Stimulated activated naive CD8-positive, alpha-beta T cell treated with anti-CD3 and anti-CD28 coated beads, Interleukin-15, Interleukin-2, amounts not matched to agents 100 ng/mL and 50 ng/mL, for 24 hours (primary cell): ENCODE measurements around the gene MTCH2.
A peak's percentile ranks its signal among the peaks of the same experiment; 100 is the strongest.
"Not testable (repeated sequence)": the region's sequence is repeated elsewhere in the genome, so short reads cannot be mapped to it uniquely, and the experiment has no call there.

Source experiments
- H3K27ac Mint-ChIP-seq: one replicate; pipeline ENCODE4 v1.8.0; 2021; ENCODE audit warnings: mild to moderate bottlenecking, mixed read lengths
- H3K27me3 Mint-ChIP-seq: one replicate; pipeline ENCODE4 v1.8.0; 2021; ENCODE audit warnings: mixed read lengths
- H3K36me3 Mint-ChIP-seq: one replicate; pipeline ENCODE4 v1.8.0; 2021; ENCODE audit warnings: low read depth, mixed read lengths
- H3K4me1 Mint-ChIP-seq: one replicate; pipeline ENCODE4 v1.8.0; 2021; ENCODE audit warnings: low read depth, mixed read lengths
- H3K4me3 Mint-ChIP-seq: one replicate; pipeline ENCODE4 v1.8.0; 2021; ENCODE audit warnings: mild to moderate bottlenecking, mixed read lengths
- H3K9me3 Mint-ChIP-seq: one replicate; pipeline ENCODE4 v1.8.0; 2021; ENCODE audit warnings: mixed read lengths

The MTCH2 gene

GRCh38 chr11:47642099-47642855 is at the start of gene MTCH2:
Gene MTCH2, minus strand, starts transcription at chr11:47642559. Its CDS starts 94 bp downstream, at chr11:47642465.
- H3K27ac Mint-ChIP-seq = peak within 1 kb of the TSS; percentile 95
- peak within 1 kb of the TSS; percentile 97 for H3K4me3 Mint-ChIP-seq

GRCh38 chr11:47691979-47692378 is 49.6 kb upstream of the MTCH2 start:
- H3K4me3 Mint-ChIP-seq = no peak overlapping the region

More at GRCh38 chr11:47642099-47642855, at the start of gene MTCH2:
- Mint-ChIP-seq H3K36me3 (peaks cover 29% of the 10 kb centered on the region), H3K9me3 (no peaks in the 10 kb centered on the region), H3K4me1 (peaks cover 34% of the 10 kb centered on the region), H3K27me3 (no peaks in the 10 kb centered on the region)

GRCh38 chr11:47689480-47689879 is 47.1 kb upstream of the MTCH2 start:
- Mint-ChIP-seq H3K4me3 (no peak overlapping the region), H3K36me3 (no peaks in the 10 kb centered on the region), H3K27me3 (no peaks in the 10 kb centered on the region)

More at GRCh38 chr11:47691979-47692378, 49.6 kb upstream of the MTCH2 start:
- Mint-ChIP-seq H3K9me3 (no peaks in the 10 kb centered on the region), H3K27ac (no peak overlapping the region), H3K36me3 (no peaks in the 10 kb centered on the region), H3K27me3 (no peaks in the 10 kb centered on the region), H3K4me1 (peaks cover 5% of the 10 kb centered on the region)

GRCh38 chr11:47688991-47689390 is 46.6 kb upstream of the MTCH2 start:
- peaks cover 5% of the 10 kb centered on the region for H3K4me1 Mint-ChIP-seq
- no peak overlapping the region for H3K27ac Mint-ChIP-seq
- H3K36me3 Mint-ChIP-seq = no peaks in the 10 kb centered on the region
- H3K9me3 Mint-ChIP-seq = no peaks in the 10 kb centered on the region
- no peaks in the 10 kb centered on the region for H3K27me3 Mint-ChIP-seq
- no peak overlapping the region for H3K4me3 Mint-ChIP-seq

More at GRCh38 chr11:47689480-47689879, 47.1 kb upstream of the MTCH2 start:
- H3K4me1 Mint-ChIP-seq = peaks cover 5% of the 10 kb centered on the region
- no peaks in the 10 kb centered on the region for H3K9me3 Mint-ChIP-seq
- no peak overlapping the region for H3K27ac Mint-ChIP-seq

- peaks cover 4% of the 10 kb centered on the region for H3K4me1 Mint-ChIP-seq
- no peaks in the 10 kb centered on the region for H3K27me3 Mint-ChIP-seq
- H3K4me3 Mint-ChIP-seq = no peak overlapping the region
- no peak overlapping the region for H3K27ac Mint-ChIP-seq
- no peaks in the 10 kb centered on the region for H3K36me3 Mint-ChIP-seq
- no peaks in the 10 kb centered on the region for H3K9me3 Mint-ChIP-seq
Measured at GRCh38 chr11:47688111-47688510, 45.8 kb upstream of the MTCH2 start.

GRCh38 chr11:47686704-47687103 is 44.3 kb upstream of the MTCH2 start:
- not testable (repeated sequence) for H3K9me3 Mint-ChIP-seq, H3K27ac Mint-ChIP-seq, H3K4me1 Mint-ChIP-seq, H3K36me3 Mint-ChIP-seq, H3K27me3 Mint-ChIP-seq, H3K4me3 Mint-ChIP-seq

GRCh38 chr11:47686151-47686550 is 43.8 kb upstream of the MTCH2 start:
- Mint-ChIP-seq H3K27me3 (no peaks in the 10 kb centered on the region), H3K4me1 (no peaks in the 10 kb centered on the region), H3K4me3 (no peak overlapping the region), H3K9me3 (no peaks in the 10 kb centered on the region), H3K36me3 (no peaks in the 10 kb centered on the region), H3K27ac (no peak overlapping the region)

- H3K9me3 Mint-ChIP-seq = no peaks in the 10 kb centered on the region
- H3K4me1 Mint-ChIP-seq = no peaks in the 10 kb centered on the region
- no peaks in the 10 kb centered on the region for H3K36me3 Mint-ChIP-seq
- no peak overlapping the region for H3K4me3 Mint-ChIP-seq
- H3K27me3 Mint-ChIP-seq = no peaks in the 10 kb centered on the region
- H3K27ac Mint-ChIP-seq = no peak overlapping the region
Measured at GRCh38 chr11:47675851-47676250, 33.5 kb upstream of the MTCH2 start.

GRCh38 chr11:47672283-47672730 is 29.9 kb upstream of the MTCH2 start:
- no peak overlapping the region for H3K4me3 Mint-ChIP-seq
- H3K27me3 Mint-ChIP-seq = no peaks in the 10 kb centered on the region
- H3K9me3 Mint-ChIP-seq = no peaks in the 10 kb centered on the region
- H3K36me3 Mint-ChIP-seq = no peaks in the 10 kb centered on the region
- peaks cover 4% of the 10 kb centered on the region for H3K4me1 Mint-ChIP-seq
- no peak overlapping the region for H3K27ac Mint-ChIP-seq

- no peaks in the 10 kb centered on the region for H3K27me3 Mint-ChIP-seq
- H3K4me3 Mint-ChIP-seq = no peak overlapping the region
- H3K36me3 Mint-ChIP-seq = no peaks in the 10 kb centered on the region
- H3K27ac Mint-ChIP-seq = no peak overlapping the region
- peaks cover 12% of the 10 kb centered on the region for H3K4me1 Mint-ChIP-seq
- no peaks in the 10 kb centered on the region for H3K9me3 Mint-ChIP-seq
Measured at GRCh38 chr11:47669856-47670255, 27.5 kb upstream of the MTCH2 start.

- H3K4me3 Mint-ChIP-seq = no peak overlapping the region
- H3K9me3 Mint-ChIP-seq = no peaks in the 10 kb centered on the region
- H3K27me3 Mint-ChIP-seq = no peaks in the 10 kb centered on the region
- H3K36me3 Mint-ChIP-seq = no peaks in the 10 kb centered on the region
- peaks cover 18% of the 10 kb centered on the region for H3K4me1 Mint-ChIP-seq
- no peak overlapping the region for H3K27ac Mint-ChIP-seq
Measured at GRCh38 chr11:47668665-47669064, 26.3 kb upstream of the MTCH2 start.

GRCh38 chr11:47667555-47667954 is 25.2 kb upstream of the MTCH2 start:
- peaks cover 27% of the 10 kb centered on the region for H3K4me1 Mint-ChIP-seq
- no peak overlapping the region for H3K27ac Mint-ChIP-seq
- H3K36me3 Mint-ChIP-seq = no peaks in the 10 kb centered on the region
- no peaks in the 10 kb centered on the region for H3K9me3 Mint-ChIP-seq
- no peaks in the 10 kb centered on the region for H3K27me3 Mint-ChIP-seq
- no peak overlapping the region for H3K4me3 Mint-ChIP-seq

GRCh38 chr11:47667135-47667534 is 24.8 kb upstream of the MTCH2 start:
- H3K36me3 Mint-ChIP-seq = no peaks in the 10 kb centered on the region
- peaks cover 27% of the 10 kb centered on the region for H3K4me1 Mint-ChIP-seq
- H3K4me3 Mint-ChIP-seq = no peak overlapping the region
- H3K27me3 Mint-ChIP-seq = no peaks in the 10 kb centered on the region
- no peaks in the 10 kb centered on the region for H3K9me3 Mint-ChIP-seq
- H3K27ac Mint-ChIP-seq = no peak overlapping the region

- H3K4me1 Mint-ChIP-seq = peaks cover 27% of the 10 kb centered on the region
- not testable (repeated sequence) for H3K27me3 Mint-ChIP-seq, H3K4me3 Mint-ChIP-seq, H3K9me3 Mint-ChIP-seq, H3K36me3 Mint-ChIP-seq, H3K27ac Mint-ChIP-seq
Measured at GRCh38 chr11:47664936-47665335, 22.6 kb upstream of the MTCH2 start.

- H3K27me3 Mint-ChIP-seq = no peaks in the 10 kb centered on the region
- peaks cover 21% of the 10 kb centered on the region for H3K4me1 Mint-ChIP-seq
- H3K4me3 Mint-ChIP-seq = no peak overlapping the region
- no peak overlapping the region for H3K27ac Mint-ChIP-seq
- no peaks in the 10 kb centered on the region for H3K9me3 Mint-ChIP-seq
- H3K36me3 Mint-ChIP-seq = no peaks in the 10 kb centered on the region
Measured at GRCh38 chr11:47661245-47661644, 18.9 kb upstream of the MTCH2 start.

GRCh38 chr11:47659276-47659675 is 16.9 kb upstream of the MTCH2 start:
- Mint-ChIP-seq H3K27me3 (no peaks in the 10 kb centered on the region), H3K9me3 (no peaks in the 10 kb centered on the region), H3K4me3 (no peak overlapping the region), H3K27ac (no peak overlapping the region), H3K4me1 (peaks cover 13% of the 10 kb centered on the region), H3K36me3 (no peaks in the 10 kb centered on the region)
